Adrenal gland (tissue), 12 donors: ENCODE data around the gene ZDHHC19. TPM values are rescaled to one million over a fixed set of nuclear protein-coding genes. Genes with fewer than 3 reads are reported as not detected.

Experiments used
- DNase-seq, 7 donors: peaks; one replicate each; pipeline ENCODE4 v3.0.0-alpha.2; 2019 to 2020
- H3K27ac ChIP-seq, 5 donors: fragments of 200-600 bp; sonication (generic) in 4 of 5; 1 replicate in 3 of 5; 2 replicates in 2 of 5; pipeline versions ENCODE4 v1.5.1 to v1.8.0; 2016 to 2020; ENCODE audit warnings: mild to moderate bottlenecking in 1 of 5
- H3K27me3 ChIP-seq: fragments of 200-600 bp; 2 replicates; pipeline ENCODE4 v1.8.0; 2021
- H3K36me3 ChIP-seq, 2 donors: fragments of 200-600 bp; replicated peaks in 1 of 2; 1 replicate in 1 of 2; 2 replicates in 1 of 2; pipeline versions ENCODE4 v1.5.1 to v1.8.0; 2018 to 2022
- H3K4me1 ChIP-seq, 2 donors: fragments of 200-600 bp; replicated peaks in 1 of 2; 1 replicate in 1 of 2; 2 replicates in 1 of 2; pipeline versions ENCODE4 v1.5.1 to v1.8.0; 2018 to 2021
- H3K4me3 ChIP-seq, 4 donors: fragments of 200-600 bp; sonication (generic) in 3 of 4; one replicate each; pipeline ENCODE4 v1.5.1; 2016 to 2018
- H3K9me3 ChIP-seq, 3 donors: fragments of 200-600 bp; sonication (generic) in 1 of 3; replicated peaks in 1 of 3; 1 replicate in 2 of 3; 2 replicates in 1 of 3; pipeline versions ENCODE4 v1.5.1 to v1.8.0; 2016 to 2021
- CTCF ChIP-seq, 6 experiments: fragments of 450-650 bp in 4 of 6; fragments of 200-600 bp in 2 of 6; sonication (generic) in 1 of 6; IDR thresholded peaks; 1 replicate in 5 of 6; 2 replicates in 1 of 6; pipeline versions ENCODE4 v1.5.1 to v1.8.0; 2016 to 2021; ENCODE audit warnings: antibody characterized with exemption in 6 of 6, mild to moderate bottlenecking in 2 of 6, moderate library complexity in 1 of 6
- POLR2A ChIP-seq, 2 donors: fragments of 450-650 bp; IDR thresholded peaks; one replicate each; pipeline ENCODE4 v1.6.1; 2017; ENCODE audit warnings: antibody characterized with exemption in 2 of 2, mild to moderate bottlenecking in 2 of 2, moderate library complexity in 1 of 2
- WGBS, 4 donors: extraction: QIAGEN DNeasy Blood & Tissue Kit in 2 of 4; methylation state at CpG; one replicate each; pipeline versions ENCODE4 v1.1.5 to v1.1.7; 2013 to 2017; 5-methylcytosine and 5-hydroxymethylcytosine counted together
- intact Hi-C, 2 donors: fragments of 100-400 bp; cut with DNase I; formaldehyde crosslinking; loops; one replicate each; pipeline versions ENCODE4 v1.14.1 to v1.15.0; 2022 to 2023
- polyA plus RNA-seq, 3 donors: library from polyadenylated mRNA; stranded (reverse); fragments of 200-250 nt in 2 of 3; fragments of 350-450 nt in 1 of 3; fragmentation: Illumina TruSeq in 1 of 3; extraction: RNeasy Lipid Tissue Mini Kit (QIAGEN cat#74804) in 1 of 3; gene quantifications; one replicate each; pipeline ENCODE4 v1.2.3, GENCODE V29; 2013 to 2014
- small RNA-seq, 2 donors: library from RNA; depleted of rRNA; stranded (forward); fragments of <200 nt; gene quantifications; one replicate each; pipeline ENCODE3, GENCODE V24; 2016
- total RNA-seq, 9 donors: library from RNA; depleted of rRNA in 4 of 9; stranded (reverse); fragments of >200 nt in 4 of 9; fragments of 120-200 nt in 1 of 9; fragmentation: NEBNext Ultra II Directional in 1 of 9; extraction: Animal tissue kit (Norgen Biotek cat#: 25700) in 1 of 9; gene quantifications; one replicate each; pipeline versions ENCODE4 v1.1.0 to v1.2.4, GENCODE V29; 2013 to 2023
- donor health status: healthy with polysubstance abuse.
- donor health status: Bipolar disorder and iron deficiency.
- donor health status: DM: yes; HTN: yes; CAD: no.
- donor health status: DM: no; HTN: no; CAD: no.
- donor health status: DM: no; HTN: no; CAD: no.
- donor health status: DM: yes; HTN: yes; CAD: no.

Gene ZDHHC19
- total and polyA plus RNA-seq, 12 donors: 3.0 to 59.2 (median 7.4) TPM; not detected in 1

GRCh38 chr3:196149375-196149774 is 61.8 kb downstream of the ZDHHC19 start:
- Histone ChIP-seq H3K36me3 (no peaks in the 10 kb centered on the region), H3K4me1 (no peaks in the 10 kb centered on the region), H3K9me3 (no peaks in the 10 kb centered on the region), H3K27me3 (no peaks in the 10 kb centered on the region), H3K27ac (no peak overlapping the region), H3K4me3 (no peak overlapping the region)
- 72 to 82% (median 78%) methylated on average over 10 of the region's 10 CpGs for WGBS, 4 donors
- TF ChIP-seq CTCF (IDR thresholded peaks at IDR 0.05) (no peak), POLR2A (IDR thresholded peaks at IDR 0.05) (no peak)
- intact Hi-C loops: no loop called here
- DNase-seq: no peak

Small RNA genes lying within 50 kb of the gene (small RNA-seq; reads per million reads assigned to genes)
- gene RF00019: 0 reads per million in 2 donors

Other genes starting within 250 kb of the ZDHHC19 start
- 100 to 1,000 TPM in 2 of 9 donors, 10 to 100 TPM in 7; 22.7 to 414 (median 61.5) TPM for gene TFRC, start 129.3 kb downstream of the ZDHHC19 start, total RNA-seq
- gene TFRC, start 129.3 kb downstream of the ZDHHC19 start, polyA plus RNA-seq: 100 to 1,000 TPM in 1 of 3 donors, 1 to 10 TPM in 2; 7.3 to 195 (median 8.5) TPM
- gene SLC51A, start 5.1 kb upstream of the ZDHHC19 start, total RNA-seq: 10 to 100 TPM in 5 of 9 donors, 1 to 10 TPM in 4; 1.2 to 73.1 (median 10.8) TPM
- 10 to 100 TPM in 2 of 3 donors, 1 to 10 TPM in 1; 3.7 to 45.5 (median 35.0) TPM for gene SLC51A, start 5.1 kb upstream of the ZDHHC19 start, polyA plus RNA-seq
- gene PCYT1A, start 76.3 kb upstream of the ZDHHC19 start, total RNA-seq: 10 to 100 TPM; 44.9 to 97.1 (median 78.0) TPM
- gene PCYT1A, start 76.3 kb upstream of the ZDHHC19 start, polyA plus RNA-seq: 100 to 1,000 TPM in 1 of 3 donors, 10 to 100 TPM in 2; 20.8 to 111 (median 27.5) TPM
- 10 to 100 TPM in 3 of 9 donors, 1 to 10 TPM in 6; 3.4 to 34.5 (median 8.9) TPM for gene DYNLT2B, start 106.8 kb upstream of the ZDHHC19 start, total RNA-seq
- 10 to 100 TPM; 13.6 to 19.0 (median 14.6) TPM for gene DYNLT2B, start 106.8 kb upstream of the ZDHHC19 start, polyA plus RNA-seq
- gene TM4SF19, start 127.0 kb upstream of the ZDHHC19 start, total RNA-seq: 1 to 10 TPM in 1 of 9 donors, not detected in 8; 1.5 TPM
- 1 to 10 TPM in 1 of 3 donors, under 1 TPM in 1, not detected in 1; 0.15 to 8.0 TPM for gene TM4SF19, start 127.0 kb upstream of the ZDHHC19 start, polyA plus RNA-seq
- 10 to 100 TPM; 12.9 to 82.0 (median 45.4) TPM for gene UBXN7, start 221.0 kb upstream of the ZDHHC19 start, total RNA-seq
- gene UBXN7, start 221.0 kb upstream of the ZDHHC19 start, polyA plus RNA-seq: 10 to 100 TPM in 2 of 3 donors, 1 to 10 TPM in 1; 3.5 to 25.7 (median 18.3) TPM